Fibroblast of skin of right quadriceps (primary cell): ENCODE measurements around the gene VMP1.
"Not testable (repeated sequence)": the region's sequence is repeated elsewhere in the genome, so short reads cannot be mapped to it uniquely, and the experiment has no call there.

ENCODE experiments used
- DNase-seq: peaks from one replicate; pipeline ENCODE4 v3.0.0-alpha.2; 2013

The VMP1 gene

GRCh38 chr17:59756236-59756818, 48.9 kb downstream of the VMP1 start:
- DNase-seq = peak; percentile 95

- no peak for DNase-seq
Observed at GRCh38 chr17:59757043-59757442, 49.6 kb downstream of the VMP1 start.

- peak; percentile 24 for DNase-seq
Observed at GRCh38 chr17:59757470-59757869, 50.0 kb downstream of the VMP1 start.

DNA sequence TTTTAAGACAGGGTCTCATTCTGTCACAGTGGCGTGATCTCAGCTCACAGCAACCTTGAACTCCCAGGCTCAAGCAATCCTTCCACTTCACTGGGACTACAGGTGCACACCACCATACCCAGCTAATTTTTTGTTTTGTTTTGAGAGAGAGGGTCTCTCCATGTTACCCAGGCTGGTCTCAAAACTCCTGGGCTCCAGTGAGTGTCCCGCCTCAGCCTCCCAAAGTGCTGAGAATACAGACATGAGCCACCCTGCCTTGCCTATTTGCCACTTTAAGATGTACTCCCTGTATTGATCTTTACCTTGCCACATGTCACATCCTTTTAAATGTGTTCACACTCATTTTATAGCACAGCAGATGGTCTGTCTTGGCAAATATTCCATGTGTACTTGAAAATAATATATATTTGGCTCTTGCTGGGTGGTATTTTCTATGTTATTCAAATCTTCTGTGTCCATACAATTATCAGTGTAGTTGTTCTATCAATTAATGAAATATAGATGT, 50.5 kb downstream of the VMP1 start:
- DNase-seq = no peak

DNA sequence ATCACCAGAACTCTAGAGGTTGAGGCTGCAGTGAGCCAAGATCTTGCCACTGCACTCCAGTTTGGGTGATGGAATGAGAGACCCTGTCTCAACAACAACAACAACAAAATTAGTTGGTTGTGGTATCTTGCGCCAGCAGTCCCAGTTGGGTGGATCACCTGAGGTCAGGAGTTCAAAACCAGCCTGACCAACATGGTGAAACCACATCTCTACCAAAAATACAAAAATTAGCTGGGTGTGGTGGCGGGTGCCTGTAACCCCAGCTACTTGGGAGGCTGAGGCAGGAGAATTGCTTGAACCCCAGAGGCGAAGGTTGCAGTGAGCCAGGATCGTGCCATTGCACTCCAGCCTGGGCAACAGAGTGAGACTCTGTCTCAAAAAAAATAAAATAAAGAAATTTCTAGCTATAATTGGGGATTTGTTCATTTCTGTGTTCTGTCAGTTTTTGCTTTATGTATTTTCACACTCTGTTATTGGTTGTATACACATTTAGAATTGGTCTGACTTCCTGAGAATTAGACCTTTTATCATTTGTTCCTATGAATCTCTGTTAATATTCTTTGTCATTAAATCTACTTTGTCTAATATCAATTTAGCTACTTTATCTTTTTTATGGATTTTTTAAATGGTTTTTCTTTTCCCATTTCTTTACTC, 51.7 kb downstream of the VMP1 start:
- DNase-seq = not testable (repeated sequence)

- no peak for DNase-seq
Observed at GRCh38 chr17:59760160-59760559, 52.7 kb downstream of the VMP1 start.

DNA sequence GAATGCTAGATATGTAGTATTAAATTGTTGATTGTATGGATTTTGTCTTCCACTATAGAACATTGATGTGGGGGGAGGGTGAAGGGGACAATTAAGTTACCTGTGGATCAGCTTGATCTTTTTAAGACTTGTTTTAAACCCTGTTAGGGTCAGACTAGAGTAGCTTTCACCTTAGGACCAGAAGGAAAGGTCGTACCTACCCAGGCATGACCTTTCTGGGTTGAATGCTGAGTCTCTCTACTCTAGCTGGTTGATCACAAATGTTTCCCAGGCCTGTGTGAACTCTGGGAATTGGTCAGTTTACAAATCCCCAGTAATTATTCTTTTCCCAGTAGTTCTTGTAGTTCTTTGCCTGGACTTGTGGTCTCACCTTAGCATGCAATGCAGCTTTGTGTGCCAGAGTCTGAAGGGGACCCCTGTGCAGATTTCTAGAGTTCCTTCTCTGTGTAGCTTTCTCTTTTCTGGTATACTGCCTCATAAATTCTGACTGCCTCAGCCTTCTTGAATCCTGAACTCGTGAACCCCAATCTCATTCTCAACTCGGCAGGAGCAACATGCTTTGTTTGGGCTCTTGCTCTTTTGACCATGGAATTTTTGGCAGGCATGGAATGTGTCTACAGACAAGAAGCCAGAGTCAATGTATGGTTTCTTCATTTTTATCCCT, 54.1 kb downstream of the VMP1 start:
- peak; percentile 96 for DNase-seq

DNA sequence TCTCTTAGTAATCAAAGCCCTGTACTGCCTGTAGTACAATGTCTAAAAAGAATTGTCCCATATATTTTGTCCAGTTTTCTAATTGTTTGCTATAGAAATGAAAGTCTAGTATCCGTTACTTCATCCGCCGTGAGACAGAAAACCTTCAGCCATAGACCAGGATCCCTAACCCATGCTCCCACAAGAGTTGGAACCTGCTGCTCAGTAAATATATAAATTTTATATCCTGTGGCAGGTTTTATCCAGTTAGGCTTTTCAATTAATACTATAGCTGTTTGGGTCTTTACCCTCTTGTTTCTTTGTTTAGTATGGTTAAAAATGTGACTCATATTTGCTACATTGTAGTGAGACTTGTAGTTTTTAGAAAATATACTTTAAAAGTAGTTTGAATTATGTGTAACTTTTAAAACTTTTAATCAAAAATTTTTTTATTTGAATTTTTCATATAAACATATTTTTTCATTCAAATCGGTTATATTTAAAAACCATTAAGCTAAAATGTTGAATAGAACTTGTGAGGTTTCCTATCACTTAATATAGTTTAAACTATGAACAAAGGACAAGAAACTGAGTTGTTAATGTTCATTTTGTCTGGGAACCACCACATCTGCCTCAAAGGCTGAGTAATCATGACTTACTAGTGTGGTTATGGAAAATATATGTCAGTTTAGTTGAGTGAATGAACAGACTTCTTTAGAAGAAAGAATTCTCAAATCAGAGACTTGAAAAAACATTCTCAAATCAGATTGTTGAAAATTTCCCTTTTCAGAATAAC, 54.8 kb downstream of the VMP1 start:
- peak; percentile 86 for DNase-seq

GRCh38 chr17:59762824-59763374, 55.4 kb downstream of the VMP1 start:
- DNase-seq = no peak

DNA sequence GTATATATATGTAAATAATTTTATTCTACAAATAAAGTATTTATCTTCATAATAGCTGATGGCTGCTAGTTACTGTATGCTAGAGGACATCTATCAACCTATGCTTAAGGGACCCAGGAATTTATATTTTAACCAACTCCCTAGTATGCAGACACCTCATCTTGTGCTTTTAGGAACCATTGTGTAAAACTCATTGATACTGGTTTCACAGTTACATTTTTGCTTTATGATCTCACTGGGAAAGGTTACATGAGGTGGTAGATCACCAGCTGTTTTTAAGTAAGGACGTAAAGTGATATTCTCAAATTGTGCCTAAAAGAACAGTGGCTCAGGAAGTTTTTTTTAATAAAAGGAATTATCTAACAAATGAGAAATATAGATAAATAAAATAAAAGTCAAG, 56.4 kb downstream of the VMP1 start:
- DNase-seq = peak; percentile 89

DNA sequence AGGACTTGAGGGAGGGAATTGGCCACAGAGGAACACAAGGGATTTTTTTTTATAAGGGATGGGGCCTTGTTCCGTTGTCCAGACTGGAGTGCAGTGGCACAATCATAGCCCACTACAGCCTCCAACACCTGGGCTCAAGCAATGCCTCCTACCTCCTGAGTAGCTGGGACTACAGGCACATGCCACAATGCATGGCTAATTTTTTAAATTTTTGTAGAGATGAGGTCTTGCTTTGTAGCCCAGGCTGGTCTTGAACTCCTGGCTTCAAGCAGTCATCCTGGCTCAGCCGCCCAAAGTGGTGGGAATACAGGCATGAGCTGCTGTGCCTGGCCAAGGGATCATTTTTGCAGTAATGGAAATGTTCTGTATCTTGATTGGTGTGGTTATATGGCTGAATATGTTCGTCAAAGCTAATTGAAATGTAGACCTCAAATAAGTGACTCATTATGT, 56.9 kb downstream of the VMP1 start:
- peak; percentile 85 for DNase-seq

DNA sequence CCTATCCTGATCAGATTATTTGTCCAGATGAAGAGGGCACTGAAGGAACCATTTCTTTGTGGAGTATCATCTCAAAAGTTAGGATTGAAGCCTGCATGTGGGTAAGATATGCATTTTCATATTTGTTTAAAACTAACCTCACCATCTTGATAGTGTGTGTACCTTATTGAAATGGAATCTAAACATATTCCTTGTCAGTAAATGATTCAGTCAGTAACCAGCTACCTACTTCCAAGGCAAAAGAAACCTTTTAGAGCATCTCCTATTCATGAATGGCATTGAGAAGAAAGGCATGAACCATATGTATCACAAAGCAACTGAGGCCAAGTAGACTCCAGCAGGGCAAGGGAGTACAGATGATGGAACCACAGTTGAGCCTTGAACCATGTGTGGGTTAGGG, 57.6 kb downstream of the VMP1 start:
- no peak for DNase-seq

- no peak for DNase-seq
Observed at GRCh38 chr17:59766491-59766890, 59.0 kb downstream of the VMP1 start.

- DNase-seq = no peak
Observed at GRCh38 chr17:59767176-59767575, 59.7 kb downstream of the VMP1 start.

DNA sequence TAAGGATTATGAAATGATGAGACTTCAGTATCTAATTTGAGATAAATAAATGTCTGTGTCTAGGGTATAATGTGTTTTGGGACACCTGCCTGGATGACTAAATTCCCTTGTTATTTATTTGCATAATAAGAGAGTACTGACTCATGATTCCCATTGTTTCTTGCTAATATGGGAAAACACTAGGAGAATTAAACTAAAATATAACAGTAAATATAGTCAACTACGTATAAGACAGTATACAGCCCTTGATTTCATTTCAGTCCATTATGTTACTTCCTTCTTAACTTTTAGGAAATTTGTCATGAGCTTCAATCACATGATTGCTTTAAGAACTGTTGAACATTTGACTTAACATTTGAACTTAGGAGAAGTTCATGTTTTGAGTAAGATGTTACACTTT, 62.4 kb downstream of the VMP1 start:
- DNase-seq = no peak

DNA sequence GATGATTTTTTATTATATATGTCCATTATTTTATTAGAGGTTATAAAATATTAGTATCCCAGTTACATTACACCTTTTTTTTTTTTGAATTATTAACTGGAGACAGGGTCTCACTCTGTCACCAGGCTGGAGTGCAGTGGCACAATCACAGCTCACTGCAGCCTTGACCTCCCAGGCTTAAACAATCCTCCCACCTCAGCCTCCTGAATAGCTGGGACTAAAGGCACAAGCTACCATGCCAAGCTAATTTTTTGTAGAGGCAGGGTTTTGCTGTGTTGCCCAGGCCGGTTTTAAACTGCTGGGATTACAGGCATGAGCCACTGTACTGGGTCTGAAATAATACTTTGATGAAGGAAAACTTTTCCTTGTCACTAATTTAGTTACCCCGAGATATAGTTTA, 63.6 kb downstream of the VMP1 start:
- no peak for DNase-seq

DNA sequence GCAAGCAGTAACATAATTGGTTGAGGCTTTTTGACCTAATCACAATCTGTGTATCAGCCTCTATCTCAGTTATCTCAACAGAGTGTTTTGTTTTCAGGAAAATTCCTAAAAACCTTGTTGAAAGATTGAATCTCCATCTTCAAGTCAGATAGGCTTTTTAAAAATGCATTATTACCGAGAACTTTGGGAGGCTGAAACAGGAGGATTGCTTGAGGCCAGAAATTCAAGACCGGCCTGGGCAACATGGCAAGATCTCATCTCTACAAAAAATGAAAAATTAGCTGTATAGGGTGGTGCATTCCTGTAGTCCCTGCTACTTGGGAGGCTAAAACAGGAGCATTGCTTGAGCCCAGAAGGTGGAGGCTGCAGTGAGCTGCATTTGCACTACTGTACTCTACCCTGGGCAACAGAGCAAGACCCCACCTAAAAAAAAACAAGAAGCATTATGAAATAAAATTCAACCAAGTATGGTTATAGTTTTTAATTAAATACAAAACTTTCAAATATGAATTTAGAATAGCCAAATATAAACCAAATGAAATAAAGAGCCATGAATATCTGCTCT, 68.4 kb downstream of the VMP1 start:
- DNase-seq = no peak

GRCh38 chr17:59776577-59776976, 69.1 kb downstream of the VMP1 start:
- DNase-seq = no peak

DNA sequence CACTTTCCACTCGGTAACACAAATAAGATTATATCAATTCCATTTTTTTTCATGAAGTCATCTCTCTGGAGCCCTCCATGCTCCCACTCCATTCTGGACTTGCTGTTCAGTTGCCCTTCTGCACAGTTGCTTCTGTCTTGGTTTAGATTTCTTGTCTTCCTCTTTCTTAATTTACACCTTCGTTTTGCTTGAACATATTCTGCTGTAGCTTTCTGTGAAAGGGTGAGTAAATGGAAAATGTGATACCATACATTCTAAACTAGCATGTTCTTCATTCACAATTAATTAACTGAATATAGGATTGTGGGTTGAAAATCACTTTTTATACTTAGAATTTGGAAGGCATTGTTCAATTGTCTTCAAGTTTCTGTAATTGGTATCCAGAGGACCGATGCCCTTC, 69.6 kb downstream of the VMP1 start:
- no peak for DNase-seq

DNA sequence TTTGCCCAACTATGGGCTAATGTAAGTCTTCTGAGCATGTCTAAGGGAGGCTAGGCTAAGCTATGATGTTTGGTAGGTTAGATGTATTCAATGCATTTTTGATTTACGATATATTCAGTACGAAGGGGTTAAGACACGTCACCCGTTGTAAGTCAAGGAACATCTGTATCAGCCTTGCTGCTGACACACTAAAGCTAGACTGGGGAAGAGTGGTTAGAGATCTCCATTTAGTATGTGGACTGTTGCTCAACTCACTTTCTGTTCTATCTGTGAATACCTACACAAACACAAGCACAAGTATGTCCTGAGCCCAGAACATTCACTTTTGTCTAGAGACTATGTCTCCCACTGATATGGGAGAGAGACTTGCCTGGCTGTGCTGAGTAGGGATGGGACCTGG, 71.5 kb downstream of the VMP1 start:
- DNase-seq = no peak

GRCh38 chr17:59779521-59779920, 72.1 kb downstream of the VMP1 start:
- no peak for DNase-seq

- DNase-seq = not testable (repeated sequence)
Observed at GRCh38 chr17:59780548-59780947, 73.1 kb downstream of the VMP1 start.
